K562 (cell line): ENCODE results near the gene EFHB. TPM values are rescaled to one million over a fixed set of nuclear protein-coding genes. Genes with fewer than 3 reads are reported as not detected.

ENCODE experiments used
- ATAC-seq: fragments of 200-7000 bp; cut with Tn5 transposase; 3 replicates; pipeline ENCODE4 v1.9.1; 2020; ENCODE audit warnings: moderate library complexity
- BruUV-seq: library from RNA; stranded (reverse); fragments of 400-500 nt; replicated peaks from 2 replicates; lab custom pipeline; 2021; lab: Mats Ljungman, UMichigan
- CTCF ChIA-PET: fragments of 300-600 bp; formaldehyde crosslinking; extraction: SDS; loops from one replicate; lab custom pipeline; 2021; ENCODE audit warnings: low intra/inter-chr PET ratio; lab: Yijun Ruan, JAX
- POLR2A ChIA-PET: fragments of 300-600, 350-650 bp; sonication (Branson Sonifier 250); formaldehyde crosslinking; extraction: SDS; loops from one replicate; lab custom pipeline; 2021; ENCODE audit warnings: antibody characterized with exemption, inconsistent platforms; lab: Yijun Ruan, JAX
- DNase-seq, 4 experiments: peaks; one replicate each; pipeline versions ENCODE4 v3.0.0 to v3.0.0-alpha.2; 2011 to 2018; ENCODE audit warnings: low spot score in 3 of 4, mixed read lengths in 3 of 4; ENCODE audit errors: extremely low read depth in 1 of 4
- FAIRE-seq: peaks from 2 replicates; lab custom pipeline; 2011; peaks lifted over from hg19 to GRCh38; lab: Jason Lieb, UNC
- H2AFZ ChIP-seq: 2 replicates; pipeline ENCODE4 v1.6.0; 2011; ENCODE audit warnings: low read depth, low read length, control low read depth, inconsistent platforms
- H3K27ac ChIP-seq: fragments of 200-600 bp; 3 replicates; pipeline ENCODE4 v1.8.0; 2011; ENCODE audit warnings: low read depth, mild to moderate bottlenecking, control low read depth, inconsistent platforms, low read length, moderate library complexity, mixed read lengths; ENCODE audit errors: extremely low read depth
- H3K27me3 ChIP-seq, 2 experiments: fragments of 300-600 bp in 1 of 2; 2 replicates in 1 of 2; 3 replicates in 1 of 2; pipeline versions ENCODE4 v1.6.0 to v1.8.0; 2011; ENCODE audit warnings: inconsistent platforms in 2 of 2, low read length in 2 of 2, mild to moderate bottlenecking in 1 of 2, mixed read lengths in 1 of 2, moderate library complexity in 1 of 2; ENCODE audit not compliant: control insufficient read depth in 2 of 2, insufficient read depth in 2 of 2
- H3K36me3 ChIP-seq: fragments of 300-600 bp; 3 replicates; pipeline ENCODE4 v1.8.0; 2011; ENCODE audit warnings: mild to moderate bottlenecking, low read length, inconsistent platforms; ENCODE audit not compliant: control insufficient read depth, insufficient read depth
- H3K4me1 ChIP-seq, 2 experiments: fragments of 200-600 bp in 1 of 2; replicated peaks in 1 of 2; 2 replicates in 1 of 2; 3 replicates in 1 of 2; pipeline versions ENCODE4 v1.5.1 to v1.8.0; 2011; ENCODE audit warnings: inconsistent platforms in 2 of 2, low read length in 2 of 2, mild to moderate bottlenecking in 1 of 2, mixed read lengths in 1 of 2, moderate library complexity in 1 of 2; ENCODE audit not compliant: control insufficient read depth in 2 of 2, insufficient read depth in 2 of 2
- H3K4me2 ChIP-seq: 2 replicates; pipeline ENCODE4 v1.6.1; 2011; ENCODE audit warnings: low read length, control low read depth, inconsistent platforms, mixed read lengths; ENCODE audit not compliant: insufficient read depth
- H3K4me3 ChIP-seq: fragments of 200-600 bp; sonication (generic), shearing (Covaris generic); 2 replicates; pipeline ENCODE4 v1.5.1; 2016; ENCODE audit warnings: control low read depth, inconsistent platforms
- H3K79me2 ChIP-seq: fragments of 200-600 bp; 3 replicates; pipeline ENCODE4 v1.8.0; 2011; ENCODE audit warnings: low read length, inconsistent platforms; ENCODE audit not compliant: control insufficient read depth, insufficient read depth
- H3K9ac ChIP-seq, 2 experiments: 2 replicates each; pipeline versions ENCODE4 v1.6.0 to v1.6.1; 2011; ENCODE audit warnings: low read depth in 2 of 2, low read length in 2 of 2, control low read depth in 1 of 2, inconsistent platforms in 1 of 2, mild to moderate bottlenecking in 1 of 2, mixed read lengths in 1 of 2; ENCODE audit not compliant: insufficient read depth in 1 of 2
- H3K9me1 ChIP-seq: one replicate; pipeline ENCODE4 v1.6.0; 2011; ENCODE audit warnings: inconsistent platforms, mild to moderate bottlenecking, low read length, moderate library complexity; ENCODE audit not compliant: control insufficient read depth, insufficient read depth
- H3K9me3 ChIP-seq: replicated peaks from 2 replicates; pipeline ENCODE4 v1.5.1; 2011; ENCODE audit warnings: low read depth, low read length, inconsistent platforms; ENCODE audit not compliant: control insufficient read depth, insufficient read depth
- H4K20me1 ChIP-seq: replicated peaks from 2 replicates; pipeline ENCODE4 v1.6.1; 2011; ENCODE audit warnings: low read length, inconsistent platforms, mixed read lengths; ENCODE audit not compliant: control insufficient read depth, insufficient read depth
- HNRNPH1 ChIP-seq: fragments of 200-400 bp; formaldehyde crosslinking; optimal IDR thresholded peaks from 2 replicates; pipeline ENCODE3; 2017; ENCODE audit warnings: low read depth, mild to moderate bottlenecking, low read length, moderate library complexity
- KAT2B ChIP-seq: IDR thresholded peaks from one replicate; pipeline ENCODE4 v1.6.1; 2012; ENCODE audit warnings: low read depth, mild to moderate bottlenecking, control low read depth, inconsistent platforms, low read length, moderate library complexity
- RBM39 ChIP-seq: fragments of 200-400 bp; formaldehyde crosslinking; optimal IDR thresholded peaks from 2 replicates; pipeline ENCODE3; 2018; ENCODE audit warnings: low read depth, low read length
- SIRT6 ChIP-seq: IDR thresholded peaks from one replicate; pipeline ENCODE4 v1.6.1; 2012; ENCODE audit warnings: low read depth, mild to moderate bottlenecking, control low read depth, inconsistent platforms, low read length, moderate library complexity
- ZBTB34 ChIP-seq: fragments of 250-450 bp; sonication (Bioruptor Pico); IDR thresholded peaks from 2 replicates; pipeline ENCODE4 v1.8.0; 2021; ENCODE audit warnings: mild to moderate bottlenecking, moderate library complexity
- ZFPM2 ChIP-seq: fragments of 250-450 bp; sonication (Bioruptor Pico); IDR thresholded peaks from 2 replicates; pipeline ENCODE4 v1.5.1; 2022; ENCODE audit warnings: mild to moderate bottlenecking
- ZNF707 ChIP-seq: fragments of 250-450 bp; sonication (Bioruptor Pico); conservative IDR thresholded peaks from 2 replicates; pipeline ENCODE4 v1.8.0; 2022; ENCODE audit warnings: inconsistent platforms, mild to moderate bottlenecking, moderate library complexity
- ZNF785 ChIP-seq: fragments of 250-450 bp; sonication (Bioruptor Pico); IDR thresholded peaks from 2 replicates; pipeline ENCODE4 v1.4.0; 2020; ENCODE audit warnings: mild to moderate bottlenecking
- WGBS: fragments of 100-300 bp; shearing (Covaris generic); methylation state at CpG from one replicate; pipeline ENCODE4 v1.1.6; 2016; ENCODE audit warnings: low coverage, mixed read lengths; ENCODE audit not compliant: insufficient coverage; ENCODE audit errors: missing lambda C conversion rate; 5-methylcytosine and 5-hydroxymethylcytosine counted together
- in situ Hi-C: fragments of 300-500 bp; cut with MboI; formaldehyde crosslinking; loops from 4 replicates; pipeline ENCODE4 v1.15.0; 2018; ENCODE audit warnings: inconsistent platforms, mixed read lengths
- intact Hi-C: fragments of 100-400 bp; cut with micrococcal nuclease; formaldehyde crosslinking; loops from 2 replicates; pipeline ENCODE4 v1.14.2; 2022
- polyA plus RNA-seq, 8 experiments: library from polyadenylated mRNA; depleted of rRNA in 4 of 8; stranded (reverse) in 5 of 8; unstranded in 3 of 8; fragments of >200 nt; fragmentation: Nextera tagmentation in 2 of 8; fragmentation: Illumina TruSeq in 1 of 8; extraction: Ambion mirVana in 2 of 8; extraction: Trizol in 1 of 8; gene quantifications; 2 replicates each; pipeline versions ENCODE4 v1.2.1 to v1.2.3, GENCODE V29; 2011 to 2014; ENCODE audit warnings: inconsistent platforms in 1 of 8, missing spikeins in 1 of 8
- total RNA-seq, 7 experiments: library from RNA; depleted of rRNA in 6 of 7; stranded (reverse); fragments of >200 nt in 6 of 7; fragmentation: Illumina TruSeq in 2 of 7; extraction: Trizol in 2 of 7; gene quantifications; 2 replicates each; pipeline versions ENCODE4 v1.2.1 to v1.2.3, GENCODE V29; 2011 to 2021; ENCODE audit warnings: low replicate concordance in 1 of 7
- TF ChIP-seq, protein P1 (sequence below), 2 experiments: fragments of 450-650 bp; IDR thresholded peaks; 2 replicates each; pipeline ENCODE4 v1.6.1; 2016; ENCODE audit warnings: mild to moderate bottlenecking in 2 of 2, borderline replicate concordance in 1 of 2, low read depth in 1 of 2, moderate library complexity in 1 of 2
- TF ChIP-seq, protein P2 (sequence below): fragments of 450-650 bp; IDR thresholded peaks from 2 replicates; pipeline ENCODE4 v1.6.1; 2016; ENCODE audit warnings: borderline replicate concordance

Gene EFHB
- total and polyA plus RNA-seq, 9 of the 15 experiments (the other 6 are each of a cell fraction or from before 2014, with no cell fraction given), result 1.5 to 4.0 (median 1.8) TPM

DNA sequence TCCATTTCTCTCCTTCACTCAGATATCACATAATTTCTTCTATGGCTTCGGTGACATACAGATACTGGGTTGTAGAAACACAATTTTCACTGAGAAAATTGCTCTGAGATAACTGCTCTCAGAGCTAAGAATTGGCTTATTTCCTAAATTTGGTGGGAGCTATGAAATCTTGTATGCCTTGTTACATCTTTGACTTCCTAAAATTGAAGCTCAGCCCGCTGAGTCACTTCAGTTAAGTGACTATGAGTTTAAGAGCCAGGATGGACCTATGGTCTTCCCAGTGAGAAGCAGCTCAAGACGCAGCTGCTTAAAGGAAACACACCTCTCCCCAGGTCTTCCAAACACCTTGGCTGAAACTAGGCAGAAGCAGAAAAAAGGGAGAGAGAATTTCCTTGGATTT lies 56.4 kb downstream of the EFHB start:
- Histone ChIP-seq H3K4me1 (no peaks in the 10 kb centered on the region), H3K27ac (no peak overlapping the region), H3K9me3 (no peaks in the 10 kb centered on the region), H3K4me3 (no peak overlapping the region), H3K27me3 (peaks cover 0 to 3% of the 10 kb centered on the region in 2 experiments; a peak in 2 of 5 replicates), H2AFZ (no peak overlapping the region), H3K79me2 (no peaks in the 10 kb centered on the region), H3K36me3 (no peaks in the 10 kb centered on the region), H4K20me1 (no peaks in the 10 kb centered on the region), H3K9ac (no peak overlapping the region), H3K4me2 (no peak overlapping the region), H3K9me1 (no peaks in the 10 kb centered on the region)
- in situ Hi-C loops, result no loop called here
- TF ChIP-seq RBM39, result no peak
- TF ChIP-seq ZNF707 (CRISPR knock-in tag), result no peak
- TF ChIP-seq SIRT6, result no peak
- no peak for TF ChIP-seq KAT2B
- TF ChIP-seq ZBTB34 (CRISPR knock-in tag), result no peak
- TF ChIP-seq ZNF785 (CRISPR knock-in tag), result no peak
- TF ChIP-seq, protein P1, sequence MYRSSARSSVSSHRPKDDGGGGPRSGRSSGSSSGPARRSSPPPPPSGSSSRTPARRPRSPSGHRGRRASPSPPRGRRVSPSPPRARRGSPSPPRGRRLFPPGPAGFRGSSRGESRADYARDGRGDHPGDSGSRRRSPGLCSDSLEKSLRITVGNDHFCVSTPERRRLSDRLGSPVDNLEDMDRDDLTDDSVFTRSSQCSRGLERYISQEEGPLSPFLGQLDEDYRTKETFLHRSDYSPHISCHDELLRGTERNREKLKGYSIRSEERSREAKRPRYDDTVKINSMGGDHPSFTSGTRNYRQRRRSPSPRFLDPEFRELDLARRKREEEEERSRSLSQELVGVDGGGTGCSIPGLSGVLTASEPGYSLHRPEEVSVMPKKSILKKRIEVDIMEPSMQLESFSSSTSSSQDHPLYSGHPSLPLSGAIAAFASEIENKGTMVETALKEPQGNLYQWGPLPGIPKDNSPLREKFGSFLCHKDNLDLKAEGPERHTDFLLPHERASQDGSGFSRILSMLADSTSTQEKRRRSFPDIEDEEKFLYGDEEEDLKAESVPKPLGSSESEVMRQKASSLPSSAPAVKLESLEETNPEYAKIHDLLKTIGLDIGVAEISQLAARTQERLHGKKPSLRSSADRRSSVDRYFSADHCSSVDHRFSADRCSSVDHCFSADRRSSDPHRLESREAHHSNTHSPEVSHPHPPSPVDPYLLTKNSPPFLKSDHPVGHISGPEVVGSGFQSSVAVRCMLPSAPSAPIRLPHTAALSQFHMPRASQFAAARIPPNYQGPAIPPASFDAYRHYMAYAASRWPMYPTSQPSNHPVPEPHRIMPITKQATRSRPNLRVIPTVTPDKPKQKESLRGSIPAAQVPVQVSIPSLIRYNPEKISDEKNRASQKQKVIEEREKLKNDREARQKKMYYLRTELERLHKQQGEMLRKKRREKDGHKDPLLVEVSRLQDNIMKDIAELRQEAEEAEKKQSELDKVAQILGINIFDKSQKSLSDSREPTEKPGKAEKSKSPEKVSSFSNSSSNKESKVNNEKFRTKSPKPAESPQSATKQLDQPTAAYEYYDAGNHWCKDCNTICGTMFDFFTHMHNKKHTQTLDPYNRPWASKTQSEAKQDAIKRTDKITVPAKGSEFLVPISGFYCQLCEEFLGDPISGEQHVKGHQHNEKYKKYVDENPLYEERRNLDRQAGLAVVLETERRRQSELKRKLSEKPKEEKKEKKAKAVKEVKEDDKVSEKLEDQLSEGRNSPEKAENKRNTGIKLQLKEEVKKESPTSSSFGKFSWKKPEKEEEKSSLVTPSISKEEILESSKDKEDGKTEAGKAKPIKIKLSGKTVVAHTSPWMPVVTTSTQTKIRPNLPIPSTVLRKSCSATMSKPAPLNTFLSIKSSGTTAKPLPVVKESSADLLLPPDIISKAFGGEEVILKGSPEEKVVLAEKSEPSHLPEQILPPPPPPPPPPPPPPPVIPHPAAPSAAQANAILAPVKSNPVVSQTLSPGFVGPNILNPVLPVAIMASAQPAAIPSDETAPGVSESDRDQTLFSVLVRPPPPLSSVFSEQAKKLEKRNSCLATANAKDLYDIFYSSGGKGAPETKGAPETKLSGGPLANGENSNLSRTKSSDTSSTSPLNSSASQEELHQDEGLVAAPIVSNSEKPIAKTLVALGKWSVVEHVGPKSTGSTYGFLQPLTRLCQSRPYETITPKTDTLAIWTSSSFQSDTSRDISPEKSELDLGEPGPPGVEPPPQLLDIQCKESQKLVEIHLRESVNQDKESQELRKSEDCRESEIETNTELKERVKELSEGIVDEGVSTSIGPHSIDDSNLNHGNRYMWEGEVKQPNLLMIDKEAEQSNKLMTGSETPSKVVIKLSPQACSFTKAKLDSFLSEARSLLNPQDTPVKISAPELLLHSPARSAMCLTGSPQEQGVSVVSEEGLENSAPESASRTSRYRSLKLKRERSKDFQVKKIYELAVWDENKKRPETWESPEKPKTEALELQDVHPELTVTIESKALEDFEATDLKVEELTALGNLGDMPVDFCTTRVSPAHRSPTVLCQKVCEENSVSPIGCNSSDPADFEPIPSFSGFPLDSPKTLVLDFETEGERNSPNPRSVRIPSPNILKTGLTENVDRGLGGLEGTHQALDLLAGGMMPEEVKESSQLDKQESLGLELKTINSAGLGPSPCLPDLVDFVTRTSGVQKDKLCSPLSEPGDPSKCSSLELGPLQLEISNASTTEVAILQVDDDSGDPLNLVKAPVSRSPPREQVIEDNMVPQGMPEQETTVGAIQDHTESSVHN (IDR thresholded peaks at IDR 0.05; ENCODE audit: borderline replicate concordance in 1 of 2, low read depth in 1 of 2), result no peak
- TF ChIP-seq ZFPM2, result no peak
- TF ChIP-seq, protein P2, sequence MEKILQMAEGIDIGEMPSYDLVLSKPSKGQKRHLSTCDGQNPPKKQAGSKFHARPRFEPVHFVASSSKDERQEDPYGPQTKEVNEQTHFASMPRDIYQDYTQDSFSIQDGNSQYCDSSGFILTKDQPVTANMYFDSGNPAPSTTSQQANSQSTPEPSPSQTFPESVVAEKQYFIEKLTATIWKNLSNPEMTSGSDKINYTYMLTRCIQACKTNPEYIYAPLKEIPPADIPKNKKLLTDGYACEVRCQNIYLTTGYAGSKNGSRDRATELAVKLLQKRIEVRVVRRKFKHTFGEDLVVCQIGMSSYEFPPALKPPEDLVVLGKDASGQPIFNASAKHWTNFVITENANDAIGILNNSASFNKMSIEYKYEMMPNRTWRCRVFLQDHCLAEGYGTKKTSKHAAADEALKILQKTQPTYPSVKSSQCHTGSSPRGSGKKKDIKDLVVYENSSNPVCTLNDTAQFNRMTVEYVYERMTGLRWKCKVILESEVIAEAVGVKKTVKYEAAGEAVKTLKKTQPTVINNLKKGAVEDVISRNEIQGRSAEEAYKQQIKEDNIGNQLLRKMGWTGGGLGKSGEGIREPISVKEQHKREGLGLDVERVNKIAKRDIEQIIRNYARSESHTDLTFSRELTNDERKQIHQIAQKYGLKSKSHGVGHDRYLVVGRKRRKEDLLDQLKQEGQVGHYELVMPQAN, result no peak
- no peak for TF ChIP-seq HNRNPH1
- WGBS, result 4% methylated on average over 3 of the region's 3 CpGs
- FAIRE-seq (no peak), DNase-seq (no peak), ATAC-seq (peak; percentile 49; the same call in 2 of the 3 replicates)
- no TSS peak for BruUV-seq
- ChIA-PET CTCF (interaction anchor here (0.6 kb wide), 1 partner anchor 171 kb away, joined by 4 read pairs; no protein-coding TSS in a partner anchor), POLR2A (interaction anchor here (2.0 kb wide), 1 partner anchor 12 kb away, joined by 5 read pairs; no protein-coding TSS in a partner anchor)
- intact Hi-C loops, result no loop called here
